ENCODE results near the gene UNC5A.

UNC5A gene

GRCh38 chr5:176822041-176822792 lies 11.9 kb downstream of the UNC5A start:
- no peak for FAIRE-seq

DNA sequence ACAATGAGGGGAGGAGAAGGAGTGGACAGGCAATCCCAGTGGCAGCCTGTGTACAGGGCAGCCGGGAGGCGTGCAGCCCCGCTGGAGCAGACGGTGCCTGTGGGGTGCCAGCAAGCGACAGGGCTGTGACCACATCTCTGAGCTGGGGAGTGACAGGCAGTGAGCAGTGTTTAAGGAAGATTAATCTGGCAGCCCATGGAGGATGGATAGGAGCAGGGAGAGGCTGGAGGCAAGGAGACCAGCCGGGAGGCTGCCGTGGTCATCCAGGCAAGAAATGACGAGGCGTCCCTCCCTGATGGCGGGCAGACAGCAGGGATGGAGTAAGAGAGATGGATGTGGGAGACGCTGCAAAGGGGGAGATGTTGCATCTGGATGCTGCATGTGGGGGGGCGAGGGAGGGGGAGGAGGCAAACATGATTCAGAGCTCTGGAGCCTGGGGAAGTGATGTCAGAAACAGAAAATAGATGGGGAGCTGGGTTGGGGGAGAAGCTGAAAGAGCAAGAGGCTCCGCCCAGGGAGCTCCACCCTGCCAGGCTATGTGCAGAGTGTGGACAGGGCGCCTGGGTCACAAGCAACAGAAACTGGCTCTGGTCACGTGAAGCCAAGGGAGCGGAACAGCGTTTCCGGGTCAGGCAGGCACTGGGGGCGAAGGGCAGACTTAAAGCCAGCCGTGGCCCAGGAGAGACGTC lies 12.6 kb downstream of the UNC5A start:
- no peak for FAIRE-seq

- FAIRE-seq = no peak
Observed at GRCh38 chr5:176823869-176824412, 13.6 kb downstream of the UNC5A start.

- FAIRE-seq = no peak
Observed at GRCh38 chr5:176824604-176825003, 14.2 kb downstream of the UNC5A start.

- FAIRE-seq = no peak
Observed at GRCh38 chr5:176825234-176825633, 14.9 kb downstream of the UNC5A start.

- no peak for FAIRE-seq
Observed at GRCh38 chr5:176825957-176826356, 15.6 kb downstream of the UNC5A start.

GRCh38 chr5:176827736-176828414 lies 17.5 kb downstream of the UNC5A start:
- FAIRE-seq = no peak

DNA sequence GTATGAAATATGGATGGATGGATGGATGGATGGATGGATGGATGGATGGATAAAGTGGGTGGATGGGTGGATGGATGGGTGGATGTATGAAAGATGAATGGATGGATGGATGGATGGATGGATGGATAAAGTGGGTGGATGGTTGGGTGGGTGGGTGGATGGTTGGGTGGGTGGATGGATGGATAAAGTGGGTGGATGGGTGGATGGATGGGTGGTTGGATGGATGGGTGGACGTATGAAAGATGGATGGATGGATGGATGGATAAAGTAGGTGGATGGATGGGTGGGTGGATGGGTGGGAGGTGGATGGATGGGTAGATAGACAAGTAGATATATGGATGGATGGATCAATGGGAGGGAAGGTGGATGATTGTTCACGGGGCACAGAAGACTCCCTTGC lies 19.0 kb downstream of the UNC5A start:
- no peak for FAIRE-seq

- no peak for FAIRE-seq
Observed at GRCh38 chr5:176830422-176830994, 20.1 kb downstream of the UNC5A start.

- no peak for FAIRE-seq
Observed at GRCh38 chr5:176830995-176831423, 20.6 kb downstream of the UNC5A start.

GRCh38 chr5:176831425-176831824 lies 21.1 kb downstream of the UNC5A start:
- no peak for FAIRE-seq

DNA sequence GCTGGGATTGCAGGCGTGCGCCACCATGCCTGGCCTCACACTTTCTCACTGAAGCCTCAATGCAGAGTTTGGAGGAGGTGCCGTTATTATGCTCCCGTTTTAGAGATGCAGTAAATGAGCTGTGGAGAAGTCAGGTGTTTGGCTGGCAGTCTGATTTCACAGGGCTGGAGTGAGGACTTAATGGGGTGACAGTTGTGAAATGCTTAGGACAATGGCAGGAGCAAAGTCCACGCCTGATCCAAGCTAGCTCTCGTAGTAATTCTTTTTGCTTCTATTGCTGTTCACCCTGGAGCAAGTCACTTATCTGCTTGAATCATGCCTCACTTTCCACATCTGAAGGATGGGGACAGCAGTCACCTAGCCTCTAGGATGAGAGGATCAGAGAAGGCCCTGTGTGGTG lies 21.8 kb downstream of the UNC5A start:
- no peak for FAIRE-seq

- no peak for FAIRE-seq
Observed at GRCh38 chr5:176833286-176833685, 22.9 kb downstream of the UNC5A start.

DNA sequence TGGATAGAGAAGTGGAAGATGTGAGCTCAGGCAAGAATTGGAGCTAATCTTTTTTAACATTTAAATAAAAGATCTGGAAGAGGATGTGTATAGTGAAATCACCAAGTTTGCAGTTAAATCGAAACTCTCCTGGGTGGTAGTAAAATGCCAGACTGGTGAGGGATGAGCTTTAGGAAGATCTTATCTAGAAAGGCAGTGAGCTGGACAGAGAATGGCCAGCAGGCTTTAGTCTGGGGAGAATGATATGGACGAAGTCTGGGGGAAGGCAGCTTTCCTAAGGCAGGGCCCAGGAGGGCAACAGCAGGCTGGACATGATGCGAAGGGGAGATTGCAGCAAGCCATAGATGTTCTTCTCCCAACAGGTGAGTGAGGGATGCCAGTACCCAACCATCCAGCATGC lies 25.6 kb downstream of the UNC5A start:
- no peak for FAIRE-seq

- FAIRE-seq = no peak
Observed at GRCh38 chr5:176836811-176837706, 26.7 kb downstream of the UNC5A start.

GRCh38 chr5:176837707-176838115 lies 27.4 kb downstream of the UNC5A start:
- no peak for FAIRE-seq

GRCh38 chr5:176843673-176844072 lies 33.3 kb downstream of the UNC5A start:
- no peak for FAIRE-seq

GRCh38 chr5:176844281-176844680 lies 33.9 kb downstream of the UNC5A start:
- no peak for FAIRE-seq

DNA sequence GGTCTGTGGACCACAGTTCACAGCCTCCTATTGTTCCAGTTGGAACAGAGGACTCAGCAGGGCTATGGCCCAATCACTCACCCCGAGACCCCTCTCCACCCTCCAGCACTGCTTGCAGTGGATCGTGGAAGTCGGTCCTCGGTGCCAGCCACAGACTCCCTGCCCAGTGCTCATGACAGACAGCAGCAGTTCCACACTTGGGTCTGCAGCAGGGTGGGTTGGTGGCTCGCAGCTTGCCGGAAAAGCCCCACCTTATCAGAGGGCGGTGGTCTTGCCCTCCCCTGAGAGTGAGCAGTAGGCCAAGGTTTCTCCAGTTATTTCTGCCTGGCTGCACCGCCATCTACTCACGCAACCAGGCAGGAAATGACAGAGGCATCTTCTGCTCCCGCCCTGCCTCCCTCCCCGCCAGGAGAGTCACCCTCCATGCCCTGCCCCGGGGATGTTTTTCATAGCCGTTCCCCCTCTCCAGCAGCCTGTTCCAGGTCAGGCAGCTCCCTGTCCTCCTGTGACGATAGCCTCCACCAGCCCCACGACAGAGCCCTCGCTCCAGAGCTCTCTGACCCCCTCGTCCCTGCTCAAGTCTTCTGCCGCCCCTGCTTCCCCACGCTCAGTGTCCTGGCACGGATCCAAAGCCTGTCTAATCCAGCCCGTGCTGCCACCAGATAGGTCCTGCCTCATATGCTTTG lies 34.5 kb downstream of the UNC5A start:
- FAIRE-seq = no peak

GRCh38 chr5:176845392-176845713 lies 35.0 kb downstream of the UNC5A start:
- FAIRE-seq = no peak

DNA sequence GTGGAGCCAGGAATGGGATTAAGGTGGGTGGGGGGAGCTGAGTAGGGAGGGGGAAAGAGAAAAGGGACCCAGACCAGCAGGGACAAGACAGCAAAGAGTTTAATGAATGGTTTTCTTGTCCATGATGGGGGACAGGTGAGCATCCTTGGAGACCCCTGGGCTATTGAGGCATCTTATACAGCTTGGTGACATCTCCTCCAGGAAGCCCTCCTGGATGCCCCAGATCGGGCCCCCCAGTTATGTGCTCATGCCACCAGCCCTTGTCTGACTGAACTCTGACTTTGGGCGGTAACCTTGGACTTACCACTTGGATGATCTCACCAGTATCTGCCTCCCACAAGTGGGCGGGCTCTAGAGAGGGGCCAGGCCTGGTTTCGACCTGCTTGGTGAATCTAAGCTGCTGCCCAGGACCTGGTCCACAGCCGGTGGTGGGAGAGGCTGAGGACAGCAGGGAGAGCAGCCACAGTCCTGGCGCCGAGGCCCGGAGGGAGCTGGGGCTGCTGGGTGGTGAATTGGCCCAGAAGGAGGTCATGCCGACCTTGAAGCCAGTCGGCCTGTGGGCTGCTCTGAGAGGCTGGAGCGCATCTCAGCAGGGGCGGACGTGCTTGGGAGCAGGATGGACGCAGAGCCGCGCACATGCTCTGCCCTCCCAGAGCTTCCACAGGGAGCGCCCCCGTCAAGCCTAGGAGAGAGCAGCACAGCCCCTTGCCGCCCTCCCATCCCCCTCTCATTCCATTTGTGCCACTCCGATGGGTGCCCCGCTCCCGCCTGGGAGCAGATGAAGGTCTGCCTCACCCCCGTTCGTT lies 36.2 kb downstream of the UNC5A start:
- FAIRE-seq = no peak
